HS-27A (cell line): ENCODE measurements around the gene SLC12A6.
"Not testable (repeated sequence)": the region's sequence is repeated elsewhere in the genome, so short reads cannot be mapped to it uniquely, and the experiment has no call there.

ENCODE experiments used
- DNase-seq: peaks from one replicate; pipeline ENCODE4 v3.0.0-alpha.2; 2012; ENCODE audit warnings: low read depth, missing footprints

SLC12A6 gene

GRCh38 chr15:34337557-34338306 lies at the start of gene SLC12A6:
Gene SLC12A6 (minus strand): TSS chr15:34337781. CDS start chr15:34336680, 1,101 bp downstream.
- peak; percentile 86 for DNase-seq

GRCh38 chr15:34381829-34382521 lies 44.4 kb upstream of the SLC12A6 start:
- DNase-seq = not testable (repeated sequence)

- not testable (repeated sequence) for DNase-seq
These were observed 42.9 kb upstream of the SLC12A6 start for GRCh38 chr15:34380491-34380890.

GRCh38 chr15:34376856-34377255 lies 39.3 kb upstream of the SLC12A6 start:
- DNase-seq = no peak

- DNase-seq = not testable (repeated sequence)
These were observed 38.0 kb upstream of the SLC12A6 start for GRCh38 chr15:34375541-34375940.

- DNase-seq = no peak
These were observed 37.2 kb upstream of the SLC12A6 start for GRCh38 chr15:34374816-34375215.

- no peak for DNase-seq
These were observed 36.4 kb upstream of the SLC12A6 start for GRCh38 chr15:34373951-34374350.

- DNase-seq = no peak
These were observed 33.1 kb upstream of the SLC12A6 start for GRCh38 chr15:34370643-34371042.

- no peak for DNase-seq
These were observed 32.5 kb upstream of the SLC12A6 start for GRCh38 chr15:34370129-34370528.

GRCh38 chr15:34367101-34368081 lies 29.8 kb upstream of the SLC12A6 start, which contains the start of gene LPCAT4:
Gene LPCAT4 (minus strand): TSS chr15:34367196. CDS start chr15:34367100, 96 bp downstream.
- peak; percentile 68 for DNase-seq

GRCh38 chr15:34366271-34367065 lies 28.9 kb upstream of the SLC12A6 start:
- no peak for DNase-seq

- DNase-seq = no peak
These were observed 28.3 kb upstream of the SLC12A6 start for GRCh38 chr15:34365836-34366235.

GRCh38 chr15:34365091-34365825 lies 27.7 kb upstream of the SLC12A6 start:
- no peak for DNase-seq

GRCh38 chr15:34364041-34364440 lies 26.5 kb upstream of the SLC12A6 start:
- DNase-seq = no peak

- DNase-seq = no peak
These were observed 24.6 kb upstream of the SLC12A6 start for GRCh38 chr15:34362047-34362773.

- DNase-seq = no peak
These were observed 23.7 kb upstream of the SLC12A6 start for GRCh38 chr15:34361278-34361677.

- DNase-seq = no peak
These were observed 22.7 kb upstream of the SLC12A6 start for GRCh38 chr15:34360298-34360697.

GRCh38 chr15:34359416-34359815 lies 21.8 kb upstream of the SLC12A6 start:
- no peak for DNase-seq

- no peak for DNase-seq
These were observed 21.4 kb upstream of the SLC12A6 start for GRCh38 chr15:34358948-34359347.

GRCh38 chr15:34358367-34358766 lies 20.8 kb upstream of the SLC12A6 start:
- DNase-seq = no peak
